Activated CD8-positive, alpha-beta memory T cell treated with anti-CD3 and anti-CD28 coated beads, Interleukin-2, amount 50 U/mL, for 4 hours (primary cell): Measurements from ENCODE around the gene SLC9A5.

Experiments used
- DNase-seq: peaks from one replicate; pipeline ENCODE4 v3.0.0-alpha.2; 2020

Gene SLC9A5

DNA sequence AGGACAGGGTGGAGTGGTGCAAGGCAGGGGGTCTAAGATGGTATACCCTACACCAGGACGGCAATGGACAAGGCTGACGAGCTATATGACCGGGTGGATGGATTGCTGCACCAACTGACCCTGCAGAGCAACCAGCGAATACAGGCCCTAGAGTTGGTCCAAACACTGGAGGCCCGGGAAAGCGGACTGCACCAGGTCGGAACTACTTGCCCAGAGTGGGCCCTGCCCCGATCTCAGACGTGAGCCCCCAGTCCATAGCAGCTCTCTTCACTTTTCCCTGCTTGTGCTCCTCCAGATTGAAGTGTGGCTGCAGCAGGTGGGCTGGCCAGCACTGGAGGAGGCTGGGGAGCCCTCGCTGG lies 33.6 kb downstream of the SLC9A5 start:
- DNase-seq = no peak

DNA sequence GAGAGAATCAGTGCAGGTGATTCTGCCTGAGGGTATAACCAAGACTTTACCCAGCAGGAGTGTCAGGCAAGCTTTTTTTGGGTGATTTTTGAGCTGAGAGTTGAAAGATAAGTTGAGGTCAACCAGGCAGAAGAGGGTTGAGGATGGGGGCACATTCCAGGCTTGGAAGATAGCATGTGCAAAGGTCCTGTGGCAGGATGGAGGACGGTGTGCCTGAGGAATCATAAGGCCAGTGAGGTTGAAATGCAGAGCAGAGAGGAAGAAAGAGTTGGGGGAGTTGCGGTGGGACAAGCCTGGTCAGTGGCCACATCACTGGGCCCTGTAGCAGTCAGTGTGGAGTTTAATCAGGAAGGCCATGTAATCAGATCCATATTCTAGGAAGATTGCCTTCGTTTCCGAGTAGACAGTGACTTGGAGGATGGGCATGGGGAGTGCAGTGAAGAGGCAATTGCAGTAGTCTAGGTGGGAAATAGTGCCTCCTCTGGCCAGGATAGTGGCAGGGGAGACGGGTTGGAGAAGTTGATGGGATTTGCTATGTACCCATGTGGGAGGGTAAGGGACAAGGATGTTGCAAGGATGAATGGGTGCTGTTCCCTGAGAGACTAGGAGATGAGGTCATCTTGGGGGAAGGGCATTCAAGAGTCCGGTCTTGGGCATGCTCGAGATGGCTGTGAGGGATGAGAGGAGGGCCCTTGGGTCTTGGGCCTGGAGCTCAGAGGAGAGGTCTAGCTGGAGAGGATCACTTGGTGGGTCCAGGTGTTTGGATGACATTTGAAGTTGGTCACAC lies 34.5 kb downstream of the SLC9A5 start:
- no peak for DNase-seq

DNA sequence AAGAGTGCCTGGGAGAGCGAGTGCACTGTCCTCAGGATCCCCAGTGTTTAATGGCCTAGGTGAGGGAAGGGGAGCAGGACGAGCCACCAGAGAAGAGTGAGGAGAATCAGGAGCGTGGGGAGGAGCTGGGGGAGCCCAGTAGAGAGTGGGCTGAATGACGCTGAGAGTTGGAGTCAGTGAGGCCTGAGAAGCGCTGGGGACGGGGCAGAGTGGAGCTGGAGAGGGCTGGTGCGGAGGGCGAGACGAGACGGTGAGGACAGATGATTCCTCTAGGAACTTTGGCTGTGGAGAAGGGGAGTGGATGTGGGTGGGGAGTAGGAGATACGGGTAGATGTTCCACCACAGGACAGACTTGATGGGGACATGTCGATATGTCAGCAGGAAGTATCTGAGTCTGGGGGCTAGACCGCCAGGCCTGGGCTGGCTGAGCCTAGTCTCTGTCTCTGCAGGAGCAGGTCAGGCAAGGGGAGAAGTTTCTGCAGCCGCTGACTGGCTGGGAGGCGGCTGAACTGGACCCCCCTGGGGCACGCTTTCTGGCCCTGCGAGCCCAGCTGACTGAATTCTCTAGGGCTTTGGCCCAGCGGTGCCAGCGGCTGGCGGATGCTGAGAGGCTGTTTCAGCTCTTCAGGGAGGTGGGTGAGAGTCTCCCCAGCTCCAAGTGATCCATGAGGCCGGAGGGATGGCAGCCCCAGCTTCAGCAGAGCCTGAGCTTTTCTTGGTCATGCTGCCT lies 35.2 kb downstream of the SLC9A5 start:
- no peak for DNase-seq

DNA sequence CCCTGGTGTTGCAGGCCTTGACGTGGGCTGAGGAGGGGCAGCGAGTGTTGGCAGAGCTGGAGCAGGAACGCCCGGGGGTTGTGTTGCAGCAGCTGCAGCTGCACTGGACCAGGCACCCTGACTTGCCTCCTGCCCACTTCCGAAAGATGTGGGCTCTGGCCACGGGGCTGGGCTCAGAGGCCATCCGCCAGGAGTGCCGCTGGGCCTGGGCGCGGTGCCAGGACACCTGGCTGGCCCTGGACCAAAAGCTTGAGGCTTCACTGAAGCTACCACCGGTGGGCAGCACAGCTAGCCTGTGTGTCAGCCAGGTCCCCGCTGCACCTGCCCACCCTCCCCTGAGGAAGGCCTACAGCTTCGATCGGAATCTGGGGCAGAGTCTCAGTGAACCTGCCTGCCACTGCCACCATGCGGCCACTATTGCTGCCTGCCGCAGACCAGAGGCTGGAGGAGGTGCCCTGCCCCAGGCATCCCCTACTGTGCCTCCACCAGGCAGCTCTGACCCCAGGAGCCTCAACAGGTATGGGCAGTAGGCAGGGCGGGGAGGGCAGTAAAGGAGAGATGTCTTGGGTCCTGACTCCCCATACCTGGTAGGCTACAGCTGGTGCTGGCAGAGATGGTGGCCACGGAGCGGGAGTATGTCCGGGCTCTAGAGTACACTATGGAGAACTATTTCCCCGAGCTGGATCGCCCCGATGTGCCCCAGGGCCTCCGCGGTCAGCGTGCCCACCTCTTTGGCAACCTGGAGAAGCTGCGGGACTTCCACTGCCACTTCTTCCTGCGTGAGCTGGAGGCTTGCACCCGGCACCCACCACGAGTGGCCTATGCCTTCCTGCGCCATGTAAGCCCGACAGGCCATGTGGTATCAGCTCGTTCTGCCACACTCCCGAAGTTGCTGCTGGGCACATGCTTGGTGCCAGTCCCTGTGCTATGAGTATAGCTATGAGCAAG lies 36.2 kb downstream of the SLC9A5 start:
- DNase-seq = no peak

DNA sequence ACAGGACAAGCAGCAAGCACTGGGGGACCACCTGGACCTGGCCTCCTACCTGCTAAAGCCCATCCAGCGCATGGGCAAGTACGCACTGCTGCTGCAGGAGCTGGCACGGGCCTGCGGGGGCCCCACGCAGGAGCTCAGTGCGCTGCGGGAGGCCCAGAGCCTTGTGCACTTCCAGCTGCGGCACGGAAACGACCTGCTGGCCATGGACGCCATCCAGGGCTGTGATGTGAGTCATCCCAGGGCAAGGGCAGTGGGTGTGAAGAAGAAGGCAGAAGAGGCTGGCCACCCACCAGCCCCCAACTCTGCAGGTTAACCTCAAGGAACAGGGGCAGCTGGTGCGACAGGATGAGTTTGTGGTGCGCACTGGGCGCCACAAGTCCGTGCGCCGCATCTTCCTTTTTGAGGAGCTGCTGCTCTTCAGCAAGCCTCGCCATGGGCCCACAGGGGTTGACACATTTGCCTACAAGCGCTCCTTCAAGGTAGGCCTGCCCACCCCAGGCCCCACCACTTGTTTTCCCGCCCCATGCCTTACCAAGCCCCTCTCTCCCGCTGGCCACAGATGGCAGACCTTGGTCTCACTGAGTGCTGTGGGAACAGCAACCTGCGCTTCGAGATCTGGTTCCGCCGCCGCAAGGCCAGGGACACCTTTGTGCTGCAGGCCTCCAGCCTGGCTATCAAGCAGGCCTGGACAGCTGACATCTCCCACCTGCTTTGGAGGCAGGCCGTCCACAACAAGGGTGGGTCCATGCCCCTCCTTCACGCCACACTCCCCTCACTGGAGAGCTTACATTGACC lies 37.9 kb downstream of the SLC9A5 start:
- no peak for DNase-seq

GRCh38 chr16:67287960-67288359 lies 39.2 kb downstream of the SLC9A5 start:
- DNase-seq = no peak

GRCh38 chr16:67291461-67291860 lies 42.7 kb downstream of the SLC9A5 start:
- DNase-seq = no peak

DNA sequence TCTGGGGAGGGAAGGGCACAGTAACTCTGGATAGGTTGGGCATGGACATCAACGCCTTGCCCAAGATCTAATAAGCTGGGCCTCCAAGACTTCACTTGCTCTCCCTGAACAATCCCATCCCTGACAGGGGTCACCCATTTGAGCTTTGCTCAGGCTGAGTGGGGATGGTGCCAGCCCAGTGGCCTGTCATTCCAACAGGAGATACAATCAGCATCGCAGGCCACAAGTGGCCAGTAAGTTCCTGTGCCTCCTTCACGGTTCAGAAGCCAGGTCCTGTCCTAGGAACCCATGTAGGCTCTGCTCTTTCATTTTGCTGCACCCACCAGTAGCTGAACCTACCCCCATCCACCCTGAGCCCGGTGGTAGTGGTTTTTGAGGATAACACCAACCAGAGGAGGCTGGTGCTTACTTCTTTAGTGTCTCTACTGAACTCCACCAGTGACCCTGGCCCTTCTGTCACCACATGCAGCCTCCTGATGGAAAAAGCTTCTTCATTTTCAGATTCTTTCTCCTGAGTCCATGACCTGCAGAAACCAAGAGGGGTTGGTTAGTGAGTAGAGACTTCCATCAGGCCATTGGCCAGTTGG lies 45.5 kb downstream of the SLC9A5 start:
- DNase-seq = no peak

GRCh38 chr16:67294938-67295361 lies 46.2 kb downstream of the SLC9A5 start:
- DNase-seq = no peak

DNA sequence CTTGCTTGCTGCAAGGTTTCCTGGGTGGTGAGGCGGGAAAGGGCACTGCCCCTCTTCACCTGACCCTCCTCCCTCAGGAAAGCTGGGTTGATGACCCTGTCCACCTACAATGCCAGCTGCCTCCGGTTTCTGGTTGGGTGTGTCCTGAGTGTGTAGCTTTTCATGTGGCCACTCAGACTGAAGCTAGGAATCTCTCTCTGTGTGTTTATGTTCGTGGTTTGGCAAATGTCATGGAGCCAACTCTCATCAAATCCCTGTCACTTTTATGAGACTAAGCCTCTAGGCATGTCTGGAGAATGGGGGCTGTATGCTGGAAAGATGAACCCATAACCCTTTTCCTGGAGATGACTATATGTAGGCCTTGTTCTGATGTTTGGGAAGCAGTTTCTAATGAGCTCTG lies 47.6 kb downstream of the SLC9A5 start:
- no peak for DNase-seq

DNA sequence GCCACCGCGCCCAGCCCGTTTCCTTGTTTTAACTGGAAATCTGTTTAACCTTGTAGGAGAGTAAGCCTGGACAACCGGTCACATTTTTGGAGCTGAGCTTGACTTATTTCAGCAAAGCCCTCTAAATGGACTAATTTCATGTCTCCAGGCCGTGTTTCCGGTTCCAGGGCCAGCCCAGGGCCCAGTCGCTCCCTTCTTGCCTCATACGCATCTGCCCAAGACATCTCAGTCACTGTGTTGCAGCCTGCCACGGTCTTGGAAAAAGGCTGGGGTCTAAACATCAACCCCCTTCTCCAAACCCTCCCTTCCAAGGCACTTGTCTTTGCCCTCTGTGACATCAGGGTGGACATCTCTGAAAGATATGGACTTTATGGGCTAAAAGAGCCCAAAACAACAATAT lies 49.5 kb downstream of the SLC9A5 start:
- DNase-seq = no peak

GRCh38 chr16:67299269-67299668 lies 50.5 kb downstream of the SLC9A5 start:
- DNase-seq = no peak

GRCh38 chr16:67301080-67301782 lies 52.5 kb downstream of the SLC9A5 start:
- no peak for DNase-seq

DNA sequence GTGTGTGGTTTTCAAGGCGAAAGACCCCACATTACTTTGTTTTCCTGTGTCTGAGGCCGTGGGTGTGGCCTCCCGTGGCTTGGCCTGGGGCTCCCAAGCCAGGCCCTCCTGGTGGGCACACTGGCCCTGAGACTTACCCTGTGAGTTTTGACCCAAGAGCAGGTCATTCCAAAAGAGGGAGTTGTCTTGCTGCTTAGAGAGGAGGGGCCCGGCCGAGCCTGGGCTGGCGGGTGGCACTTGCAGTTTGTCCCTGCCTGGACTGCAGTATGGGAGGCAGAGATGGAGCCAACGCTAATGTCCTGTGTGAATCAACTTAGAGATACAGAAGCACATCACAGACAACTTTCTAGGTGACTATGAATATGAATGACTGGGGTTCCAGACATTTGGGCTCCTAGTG lies 53.3 kb downstream of the SLC9A5 start:
- DNase-seq = no peak

DNA sequence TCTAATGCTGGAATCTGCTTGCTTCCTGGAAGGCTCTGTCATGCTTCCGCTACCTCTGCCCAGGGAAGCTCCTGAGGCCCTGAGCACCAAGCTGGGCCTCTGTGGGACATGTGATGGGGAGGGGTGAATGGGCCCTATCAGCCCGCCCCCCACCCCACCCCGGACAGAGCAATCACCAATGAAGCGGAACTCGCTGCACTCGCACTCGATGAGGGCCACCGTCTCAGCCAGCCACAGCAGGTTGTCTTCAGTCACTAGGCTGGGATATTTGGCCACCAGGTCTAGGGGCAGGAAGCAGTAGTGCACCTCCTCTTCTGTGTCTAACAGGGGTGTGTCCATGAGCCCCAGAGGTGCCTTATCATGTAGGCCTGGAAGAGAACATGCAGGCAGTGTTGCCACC lies 54.2 kb downstream of the SLC9A5 start:
- no peak for DNase-seq

GRCh38 chr16:67304020-67304419 lies 55.2 kb downstream of the SLC9A5 start:
- no peak for DNase-seq

GRCh38 chr16:67305216-67306071 lies 56.7 kb downstream of the SLC9A5 start:
- no peak for DNase-seq

DNA sequence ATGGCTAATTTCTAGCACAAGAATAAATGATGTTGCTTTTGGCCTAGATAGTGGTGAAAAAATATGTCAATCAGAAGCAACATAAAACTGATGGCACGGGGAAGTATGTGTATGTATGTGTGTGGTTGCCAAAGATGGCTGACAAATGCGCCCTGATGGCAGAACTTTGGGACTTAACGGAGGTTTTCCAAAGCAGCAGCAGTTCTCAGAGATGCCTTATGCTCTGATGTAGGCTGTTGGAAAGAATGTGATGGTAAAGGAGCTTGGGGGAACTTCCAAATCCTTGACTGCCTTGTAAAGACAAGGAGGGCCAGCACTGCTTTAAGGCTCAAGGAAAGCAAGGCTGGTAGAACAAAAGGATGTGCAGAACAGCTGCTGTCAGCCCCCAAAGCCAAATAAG lies 61.8 kb downstream of the SLC9A5 start:
- DNase-seq = no peak

GRCh38 chr16:67311607-67312488 lies 63.1 kb downstream of the SLC9A5 start:
- peak; percentile 43 for DNase-seq
